KOPT-K1 (cell line): ENCODE measurements around the gene GADL1.

Source experiments
- H3K27ac ChIP-seq: fragments of 200-600 bp; sonication (generic); 2 replicates; pipeline ENCODE4 v1.5.1; 2016; ENCODE audit warnings: antibody characterized with exemption, mild to moderate bottlenecking, low read depth, low read length; ENCODE audit not compliant: poor library complexity, severe bottlenecking
- H3K36me3 ChIP-seq: fragments of 200-600 bp; sonication (generic); 2 replicates; pipeline ENCODE4 v1.5.1; 2017; ENCODE audit warnings: antibody characterized with exemption, mild to moderate bottlenecking, low read length, moderate library complexity; ENCODE audit not compliant: insufficient read depth
- H3K9me3 ChIP-seq: fragments of 200-600 bp; sonication (generic); 2 replicates; pipeline ENCODE4 v1.5.1; 2017; ENCODE audit warnings: antibody characterized with exemption, low read length, mild to moderate bottlenecking; ENCODE audit not compliant: insufficient read depth, poor library complexity, severe bottlenecking

Gene GADL1

GRCh38 chr3:30855400-30856292, 38.8 kb downstream of the GADL1 start:
- H3K36me3 ChIP-seq = no peaks in the 10 kb centered on the region
- H3K9me3 ChIP-seq = no peaks in the 10 kb centered on the region
- no peak overlapping the region for H3K27ac ChIP-seq

GRCh38 chr3:30852833-30853232, 41.6 kb downstream of the GADL1 start:
- no peak overlapping the region for H3K27ac ChIP-seq
- no peaks in the 10 kb centered on the region for H3K9me3 ChIP-seq
- no peaks in the 10 kb centered on the region for H3K36me3 ChIP-seq

- Histone ChIP-seq H3K9me3 (no peaks in the 10 kb centered on the region), H3K27ac (no peak overlapping the region), H3K36me3 (no peaks in the 10 kb centered on the region)
These were observed 46.2 kb downstream of the GADL1 start for GRCh38 chr3:30848087-30848779.

- H3K36me3 ChIP-seq = no peaks in the 10 kb centered on the region
- no peaks in the 10 kb centered on the region for H3K9me3 ChIP-seq
- H3K27ac ChIP-seq = no peak overlapping the region
These were observed 46.9 kb downstream of the GADL1 start for GRCh38 chr3:30847592-30847991.

GRCh38 chr3:30845606-30846005, 48.9 kb downstream of the GADL1 start:
- Histone ChIP-seq H3K9me3 (no peaks in the 10 kb centered on the region), H3K36me3 (no peaks in the 10 kb centered on the region), H3K27ac (no peak overlapping the region)

DNA sequence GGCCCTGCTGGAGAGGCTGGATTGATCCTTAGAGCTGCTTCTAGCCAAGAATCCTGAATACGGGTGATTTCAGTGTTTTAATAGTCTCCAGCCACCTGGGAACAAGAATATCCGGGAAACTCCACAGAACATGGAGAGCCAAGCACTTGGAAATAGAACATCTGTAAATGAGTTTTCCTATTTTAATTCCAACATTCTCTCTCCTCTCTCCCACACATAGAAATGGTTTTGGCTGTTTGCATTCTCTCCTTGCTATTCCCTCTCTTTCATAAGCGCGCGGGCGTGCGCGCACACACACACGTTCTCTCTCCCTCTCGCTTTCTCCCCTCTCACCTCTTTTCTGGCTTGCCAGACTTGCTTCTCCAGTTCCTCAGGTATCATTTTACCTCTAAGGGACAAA, 50.6 kb downstream of the GADL1 start:
- Histone ChIP-seq H3K27ac (no peak overlapping the region), H3K36me3 (no peaks in the 10 kb centered on the region), H3K9me3 (no peaks in the 10 kb centered on the region)

GRCh38 chr3:30836141-30836540, 58.3 kb downstream of the GADL1 start:
- no peaks in the 10 kb centered on the region for H3K36me3 ChIP-seq
- no peak overlapping the region for H3K27ac ChIP-seq
- no peaks in the 10 kb centered on the region for H3K9me3 ChIP-seq

DNA sequence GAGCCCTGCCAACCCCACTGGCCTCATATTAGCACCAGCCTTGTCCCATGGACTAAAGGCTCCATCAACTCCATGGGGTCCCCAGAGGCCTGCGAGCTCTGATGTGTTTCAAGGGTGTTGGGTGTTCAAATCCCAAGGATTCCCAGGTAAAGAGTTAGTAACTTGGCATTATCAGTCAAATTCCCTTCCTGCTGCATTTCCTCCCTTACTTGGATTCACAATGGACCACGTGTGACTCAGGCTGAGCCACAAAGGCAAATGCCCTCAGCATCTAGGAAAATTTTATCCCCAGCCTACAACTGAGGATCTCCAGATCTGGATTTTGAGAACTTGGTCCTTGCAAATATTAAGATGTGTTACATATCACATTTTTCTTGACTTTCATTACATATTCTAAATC, 58.8 kb downstream of the GADL1 start:
- Histone ChIP-seq H3K9me3 (no peaks in the 10 kb centered on the region), H3K36me3 (no peaks in the 10 kb centered on the region), H3K27ac (no peak overlapping the region)

DNA sequence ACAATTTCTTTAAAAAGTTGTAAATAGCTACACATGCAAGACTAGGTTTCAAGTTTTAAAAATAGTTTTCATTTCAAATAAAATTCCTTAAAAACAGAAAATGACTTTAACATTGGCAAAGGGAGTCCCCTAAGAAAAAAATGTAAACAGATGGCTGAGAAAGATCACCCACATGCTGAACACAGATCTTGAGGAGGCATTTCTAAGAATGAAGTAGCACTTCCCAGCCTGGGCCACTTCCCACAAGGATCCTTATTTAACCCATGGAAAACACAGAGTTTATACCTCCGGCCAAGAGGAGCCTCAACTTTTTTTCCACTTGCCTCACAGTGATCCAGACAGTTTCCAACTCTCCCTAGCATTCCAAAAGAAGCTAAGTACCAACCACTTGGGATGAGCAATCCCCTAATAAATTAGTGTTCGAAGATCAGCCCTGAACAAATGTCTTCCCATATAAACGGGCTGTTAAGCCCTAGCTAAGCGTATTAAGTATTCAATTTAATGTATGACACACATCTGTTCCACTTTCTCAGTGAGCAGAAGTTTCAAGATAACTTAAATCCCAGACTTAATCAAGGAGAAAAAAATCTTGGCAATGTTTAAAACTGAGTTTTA, 61.4 kb downstream of the GADL1 start:
- Histone ChIP-seq H3K9me3 (no peaks in the 10 kb centered on the region), H3K36me3 (no peaks in the 10 kb centered on the region), H3K27ac (no peak overlapping the region)

- no peaks in the 10 kb centered on the region for H3K36me3 ChIP-seq
- H3K9me3 ChIP-seq = no peaks in the 10 kb centered on the region
These were observed 67.4 kb downstream of the GADL1 start for GRCh38 chr3:30827080-30827479.

DNA sequence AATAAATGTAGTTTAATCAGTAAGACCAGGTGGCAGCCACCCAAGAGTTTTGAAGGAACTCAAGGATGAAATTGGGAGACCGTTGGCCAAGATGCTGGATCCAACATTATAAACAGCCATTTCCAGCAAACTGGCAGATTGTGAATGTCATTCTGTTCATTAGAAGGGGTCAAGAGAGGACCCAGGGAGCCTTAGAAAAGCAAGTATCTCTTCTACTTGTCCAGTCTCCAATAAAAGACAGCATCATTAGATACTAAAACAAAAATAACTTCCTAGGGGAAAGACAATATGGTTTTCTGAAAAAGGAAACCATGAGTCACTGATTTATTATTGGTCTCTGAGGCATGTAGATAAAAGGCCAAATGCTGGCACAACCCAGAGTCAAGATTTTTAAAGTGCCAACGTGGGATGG, 67.9 kb downstream of the GADL1 start:
- Histone ChIP-seq H3K27ac (no peak overlapping the region), H3K36me3 (no peaks in the 10 kb centered on the region), H3K9me3 (no peaks in the 10 kb centered on the region)

More at GRCh38 chr3:30827080-30827479, 67.4 kb downstream of the GADL1 start:
- no peak overlapping the region for H3K27ac ChIP-seq

DNA sequence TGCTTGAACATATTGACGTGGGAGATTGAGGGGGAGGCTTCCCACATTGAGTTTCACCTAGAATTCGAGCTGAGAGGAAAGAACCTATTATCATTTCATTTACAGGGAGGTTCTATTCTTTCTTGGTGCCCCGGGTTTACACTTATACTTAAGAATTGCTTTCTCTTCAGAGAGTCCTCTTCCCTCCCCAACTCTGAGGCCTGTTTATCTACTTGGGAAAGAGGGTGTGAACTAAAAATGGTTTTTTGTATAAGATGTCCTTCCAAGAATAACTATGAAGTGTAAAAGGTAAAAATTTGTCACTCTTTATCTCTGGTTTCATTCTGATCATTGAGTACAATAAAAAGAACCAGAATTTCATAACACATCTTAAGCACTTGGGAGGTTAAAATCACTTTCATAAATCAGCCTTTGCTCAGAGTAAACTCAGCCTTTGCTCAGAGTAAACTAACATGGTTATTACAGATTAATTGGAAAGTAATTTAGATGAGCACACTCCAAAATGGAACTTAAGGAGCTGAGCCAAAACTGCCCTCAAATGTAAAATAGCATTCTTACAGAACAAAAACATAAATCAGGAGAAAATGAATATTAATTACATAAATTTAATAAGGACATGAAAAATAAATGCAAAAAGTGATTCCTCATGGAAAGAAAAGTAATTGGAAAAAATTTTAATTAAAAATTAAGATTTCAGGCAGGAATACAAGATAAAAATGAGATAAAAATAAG, 75.2 kb downstream of the GADL1 start:
- Histone ChIP-seq H3K36me3 (no peaks in the 10 kb centered on the region), H3K27ac (no peak overlapping the region), H3K9me3 (no peaks in the 10 kb centered on the region)

DNA sequence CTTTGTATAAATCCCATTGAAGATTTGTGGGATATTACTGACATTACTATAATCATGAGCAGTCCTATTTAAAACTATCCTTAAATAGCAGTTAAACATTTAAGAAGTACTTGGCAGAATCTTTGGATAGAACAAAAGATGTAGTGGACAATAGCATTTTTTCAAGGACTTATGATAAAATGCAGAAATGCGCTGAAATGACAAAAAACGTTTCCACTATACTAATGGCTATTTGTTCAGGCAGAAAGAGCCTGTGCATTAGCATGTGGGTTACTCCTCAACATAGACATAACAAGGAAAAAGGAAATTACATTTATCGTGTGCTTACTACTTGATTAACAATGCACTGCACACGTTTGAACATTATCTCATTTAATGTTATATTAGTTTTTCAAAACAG, 80.7 kb downstream of the GADL1 start:
- Histone ChIP-seq H3K27ac (no peak overlapping the region), H3K9me3 (no peaks in the 10 kb centered on the region), H3K36me3 (no peaks in the 10 kb centered on the region)

DNA sequence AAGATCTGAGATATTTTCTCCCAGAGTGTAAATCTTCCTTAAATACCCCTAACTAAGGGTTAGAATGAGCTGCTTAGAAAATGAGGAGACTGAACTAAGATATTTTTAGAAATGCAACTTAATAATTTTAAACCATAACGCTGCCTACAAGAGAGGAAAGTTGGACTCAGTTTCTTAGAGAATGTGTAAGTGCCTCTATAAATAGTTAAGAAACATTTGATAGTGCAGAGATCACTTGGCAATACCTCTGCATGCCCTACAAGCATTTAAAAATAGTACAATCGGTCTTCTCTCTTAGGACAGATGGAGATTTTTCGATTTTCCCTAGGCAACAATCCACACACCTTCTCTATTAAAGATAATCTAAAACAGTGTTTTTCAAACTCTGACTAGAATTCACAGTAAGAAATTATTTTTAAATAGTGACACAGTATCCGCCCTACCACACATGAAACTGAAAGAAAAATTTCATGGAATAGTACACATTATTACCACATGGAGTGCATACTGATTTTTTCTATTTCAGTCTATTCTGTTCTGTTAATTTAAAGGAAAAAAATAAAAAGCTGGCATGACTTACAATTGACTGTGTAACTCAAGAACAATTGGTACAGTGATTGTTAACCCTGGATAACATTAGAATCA, 83.2 kb downstream of the GADL1 start:
- H3K9me3 ChIP-seq = no peaks in the 10 kb centered on the region
- H3K36me3 ChIP-seq = no peaks in the 10 kb centered on the region
- H3K27ac ChIP-seq = no peak overlapping the region
